HS-5 (cell line): Measurements from ENCODE around the gene USP19.

ENCODE experiments used
- DNase-seq: peaks from one replicate; pipeline ENCODE4 v3.0.0-alpha.2; 2012; ENCODE audit warnings: low read depth

USP19 gene

DNA sequence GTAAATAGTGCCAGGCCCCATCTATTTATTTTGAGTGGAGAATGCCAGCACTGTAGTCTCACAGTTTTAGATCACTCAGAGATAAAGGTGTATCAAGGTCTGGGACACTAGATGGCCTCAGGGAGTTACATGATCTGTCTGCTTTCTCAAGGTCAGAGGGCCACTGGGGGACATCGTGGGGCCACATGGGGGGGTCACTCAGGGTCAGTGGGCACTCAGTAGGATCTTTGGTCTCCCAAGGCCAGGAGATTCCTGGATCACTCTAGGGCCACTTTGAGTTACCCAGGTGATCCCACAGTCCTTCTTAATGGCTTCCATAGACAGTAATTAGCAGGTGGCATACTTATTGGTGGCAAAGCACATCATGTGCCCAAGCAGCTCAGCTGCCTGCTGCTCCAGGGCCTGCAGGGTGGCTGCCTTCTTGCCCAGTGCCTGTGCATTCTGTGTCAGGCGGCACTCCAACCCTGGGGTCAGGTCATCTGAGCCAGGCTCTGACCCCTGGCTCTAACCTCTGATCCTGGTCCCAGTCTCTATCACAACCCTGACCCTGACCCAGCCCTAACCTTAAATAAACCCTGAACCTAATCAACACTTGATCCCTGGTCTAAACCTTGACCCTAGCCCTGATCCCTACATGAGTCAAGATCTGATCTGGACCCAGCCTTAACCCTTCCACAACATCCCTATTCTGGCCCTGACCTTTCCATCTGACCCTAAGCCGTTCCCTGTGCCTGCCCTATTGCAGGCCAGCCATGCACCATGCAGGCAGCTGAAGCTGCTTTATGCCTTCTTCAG lies 14.0 kb upstream of the USP19 start:
- no peak for DNase-seq

DNA sequence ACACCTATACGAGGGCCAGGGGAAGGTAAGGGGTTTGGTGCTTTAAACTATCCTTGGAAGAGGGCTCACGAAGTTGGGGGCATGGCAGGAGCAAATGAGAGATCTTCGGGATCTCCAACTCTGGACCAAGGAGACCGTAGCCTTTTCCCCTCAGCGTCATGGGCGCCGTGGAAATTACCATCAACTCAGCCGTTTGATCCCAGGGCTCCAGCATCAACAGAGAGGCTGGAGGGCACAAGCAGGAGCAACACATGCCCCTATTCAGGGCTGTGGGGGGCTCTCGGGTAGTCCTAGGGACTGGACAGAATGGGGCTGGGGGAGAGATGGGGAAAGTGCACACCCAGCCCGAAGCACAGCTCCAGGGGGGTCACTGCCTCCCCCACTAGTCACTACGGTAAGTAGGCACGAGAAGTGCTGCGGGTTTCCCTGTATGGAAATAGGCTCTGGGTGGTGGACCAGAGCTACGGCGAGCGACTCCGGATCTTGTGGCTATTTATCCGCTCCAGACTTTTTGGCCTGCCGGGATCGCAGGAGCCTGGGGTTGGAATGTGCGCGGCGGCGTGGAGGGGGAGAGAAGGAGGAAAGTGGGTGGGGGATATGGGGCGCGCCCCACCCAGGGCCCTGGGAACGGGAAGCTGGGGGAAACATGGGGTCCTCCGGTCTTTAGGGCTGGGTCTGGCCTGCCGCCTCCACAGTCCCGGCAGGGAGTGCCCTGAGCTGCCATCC lies 12.8 kb upstream of the USP19 start:
- peak; percentile 63 for DNase-seq

DNA sequence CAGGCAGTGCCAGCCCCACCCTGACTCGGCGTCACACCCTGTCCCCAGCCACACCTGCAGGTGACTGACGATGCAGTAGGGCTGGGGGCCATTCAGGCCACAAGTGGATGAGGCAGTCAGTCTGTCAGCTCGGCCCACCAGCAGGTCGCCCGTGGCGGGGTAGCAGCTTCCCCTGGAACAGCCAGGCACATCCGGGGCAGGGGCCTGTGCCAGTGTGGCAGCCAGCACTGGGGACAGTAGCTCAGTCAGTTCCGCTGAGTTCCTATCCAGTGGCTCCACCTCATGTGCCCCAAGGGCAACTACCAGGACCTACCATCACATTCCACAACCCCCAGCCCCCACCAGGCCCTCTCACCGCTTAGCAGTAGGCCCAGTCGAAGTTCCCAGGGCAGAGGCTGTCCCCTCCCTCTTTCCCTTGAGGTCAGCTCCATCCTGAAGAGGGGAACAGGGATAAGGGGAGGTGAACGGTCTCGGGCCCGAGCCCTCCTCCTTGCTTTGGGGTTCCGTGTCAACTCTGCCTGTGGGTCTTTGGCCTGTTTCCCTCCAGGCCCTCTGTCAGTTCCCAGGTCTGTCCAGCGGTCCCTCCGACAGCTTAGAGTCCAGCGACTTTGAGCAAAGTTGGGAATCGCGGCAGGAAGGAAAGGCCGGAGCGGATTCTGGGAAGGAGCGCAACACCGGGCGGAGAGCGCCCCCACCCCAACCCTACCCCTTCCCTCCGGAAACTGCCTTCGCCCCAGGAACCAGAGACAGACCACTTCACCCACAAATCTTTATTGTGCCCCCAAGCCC lies 12.0 kb upstream of the USP19 start, which contains the start of gene LAMB2:
LAMB2 (minus strand) TSS at position 614 of the 789 bp plus-strand sequence; CDS start at position 431, 183 bp downstream.
- peak; percentile 47 for DNase-seq

DNA sequence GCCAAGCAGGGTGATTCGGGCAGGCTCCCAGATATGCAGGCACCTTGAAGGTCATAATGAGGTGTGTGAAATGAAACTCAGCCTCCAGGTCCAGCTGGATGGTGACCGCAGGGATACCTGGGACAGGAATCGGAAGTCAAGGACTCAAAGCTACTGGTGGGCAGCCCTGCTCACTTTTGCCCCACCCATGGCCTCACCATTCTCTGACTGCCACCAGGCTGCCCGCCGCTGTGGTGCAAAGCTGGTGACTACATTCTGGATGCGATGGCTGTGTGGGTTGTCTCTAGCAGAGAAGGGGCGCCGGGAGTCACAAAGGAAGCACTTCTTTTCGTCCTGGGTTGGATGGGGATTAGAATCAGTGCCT lies 11.4 kb upstream of the USP19 start:
- no peak for DNase-seq

DNA sequence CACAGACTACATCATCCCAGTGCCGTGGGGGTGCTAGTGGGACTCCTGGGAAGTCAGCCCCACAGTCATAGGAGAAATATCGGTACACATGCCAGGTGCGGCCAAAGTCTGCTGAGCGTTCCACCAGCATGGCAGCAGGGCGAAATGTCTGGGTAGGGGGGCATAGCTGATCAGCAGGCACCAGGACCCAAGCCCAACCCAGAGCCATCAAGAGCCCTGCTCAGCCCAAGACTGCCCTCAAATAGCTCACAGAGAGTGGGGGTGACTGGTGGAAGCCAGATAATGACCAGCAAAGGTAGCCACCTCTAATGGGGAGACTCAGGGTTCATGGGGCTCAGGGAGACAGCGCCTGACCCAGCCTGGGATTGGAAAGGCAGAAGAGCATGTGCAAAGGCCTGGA lies 11.0 kb upstream of the USP19 start:
- no peak for DNase-seq

DNA sequence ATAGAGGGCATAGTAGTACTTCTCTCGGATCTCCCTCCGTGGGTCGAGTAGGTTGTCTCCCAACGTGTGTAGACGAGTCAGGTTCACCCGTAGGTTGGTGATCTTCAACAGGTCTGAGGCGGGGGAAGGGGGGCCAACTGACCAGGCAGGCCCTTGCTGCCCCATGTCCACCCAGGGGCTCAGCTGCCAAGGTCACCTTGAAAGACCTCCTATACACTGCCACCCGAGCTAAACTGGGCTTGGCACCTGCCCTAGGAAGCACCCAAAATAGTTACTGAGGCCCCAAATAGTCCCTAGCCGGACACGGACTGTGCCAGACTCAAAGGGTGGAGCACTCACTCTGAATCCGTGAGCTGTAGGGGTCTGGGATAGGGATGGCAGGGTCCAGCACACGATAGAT lies 10.4 kb upstream of the USP19 start:
- no peak for DNase-seq

DNA sequence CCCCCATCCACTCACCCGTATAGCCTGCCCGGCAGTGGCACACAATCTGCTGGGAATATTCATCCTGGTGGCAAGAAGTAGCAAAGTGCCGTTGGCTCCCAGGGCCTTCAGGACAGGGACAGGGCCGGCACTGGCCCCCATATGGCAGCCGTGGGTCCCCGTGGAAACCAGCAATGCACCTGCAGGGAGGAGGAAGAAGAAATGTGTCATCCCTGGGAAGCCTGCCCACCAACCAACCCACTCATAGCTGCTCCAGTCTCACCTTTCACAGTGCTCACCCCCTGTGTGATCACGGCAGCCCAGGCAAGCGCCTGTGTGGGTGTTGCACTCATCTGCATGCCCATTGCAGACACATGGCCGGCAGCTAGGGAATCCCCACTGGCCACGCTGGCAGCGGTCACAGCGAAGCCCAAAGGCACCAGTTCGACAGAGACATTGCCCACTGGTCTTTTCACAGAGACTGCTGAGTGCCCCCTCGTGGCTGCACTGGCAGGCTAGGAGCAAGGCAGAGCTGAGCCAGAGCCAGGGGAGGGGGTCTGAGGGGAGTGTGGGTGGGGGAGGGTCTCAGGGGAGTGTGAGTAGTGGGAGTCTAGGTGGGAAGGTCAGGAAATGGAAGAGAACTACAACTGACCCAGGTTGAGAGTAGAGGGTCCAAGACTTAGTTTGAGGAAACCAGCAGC lies 4.5 kb upstream of the USP19 start:
- no peak for DNase-seq

DNA sequence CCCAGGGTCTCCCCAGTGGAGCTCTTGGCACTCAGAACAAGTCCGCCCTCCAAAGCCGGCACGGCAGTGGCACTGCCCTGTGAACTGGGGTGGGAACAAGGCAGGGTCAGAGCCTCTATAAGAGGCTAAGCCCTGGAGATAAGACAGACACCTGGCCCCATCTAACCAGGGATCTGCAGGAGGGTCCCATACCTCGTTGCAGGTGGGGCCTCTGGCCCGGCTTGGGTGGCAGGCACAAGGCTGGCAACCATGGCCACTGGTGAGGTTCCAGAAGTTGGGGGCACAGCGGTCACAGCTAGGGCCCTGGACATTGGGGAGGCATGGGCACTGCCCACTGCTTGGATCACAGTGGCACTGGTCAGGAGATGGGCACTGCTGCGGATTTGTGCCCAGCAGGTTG lies 3.6 kb upstream of the USP19 start:
- DNase-seq = no peak

DNA sequence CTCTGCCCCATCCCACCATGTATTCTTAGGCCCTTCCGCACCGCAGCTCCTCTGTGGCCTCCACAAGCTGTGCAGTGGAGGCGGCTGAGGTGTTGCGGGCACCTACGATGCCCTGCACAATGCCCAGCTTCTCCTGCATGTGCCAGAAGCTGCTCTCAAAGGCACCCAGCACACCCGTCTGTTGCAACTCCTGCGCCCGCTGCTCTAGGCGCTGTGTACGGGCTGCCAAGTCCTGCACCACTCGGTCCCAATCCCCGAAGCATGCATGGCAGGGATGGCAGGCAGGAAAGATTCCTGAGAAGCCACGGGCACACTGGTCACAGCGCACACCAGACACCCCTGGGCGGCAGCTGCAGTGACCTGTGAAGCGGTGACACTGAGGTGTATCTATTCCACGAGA lies 3.1 kb upstream of the USP19 start:
- no peak for DNase-seq

DNA sequence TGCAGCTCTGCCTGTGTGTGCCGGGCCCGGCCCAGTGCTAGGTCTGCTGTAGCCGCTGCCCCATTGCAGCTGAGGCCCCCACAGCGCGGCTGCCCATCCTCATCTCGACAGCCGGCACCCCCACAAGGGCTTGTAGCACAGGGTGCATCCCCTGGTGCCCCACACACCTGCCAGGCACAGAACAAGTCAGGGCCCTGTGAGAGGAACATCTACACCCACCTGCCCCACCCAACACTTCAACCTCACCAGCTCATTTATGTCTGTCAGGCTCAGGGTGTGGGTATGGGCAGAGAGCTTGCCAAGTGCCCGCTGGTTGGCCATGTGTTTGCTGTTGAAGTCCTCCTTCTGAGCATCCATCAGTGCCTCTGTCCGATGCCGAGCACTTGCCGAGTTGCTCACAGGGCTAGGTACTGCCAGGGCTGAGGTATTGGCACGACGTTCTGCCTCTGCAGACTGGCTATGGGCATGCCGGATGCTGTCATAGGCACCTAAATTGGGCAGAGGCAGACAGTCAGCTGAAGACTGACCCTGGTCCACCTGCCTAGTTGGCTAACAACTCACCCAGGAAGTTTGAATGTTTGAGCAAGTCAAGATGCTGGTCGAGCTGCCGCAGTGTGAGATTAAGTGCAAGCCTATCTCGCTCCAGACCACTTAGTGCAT lies 2.4 kb upstream of the USP19 start:
- no peak for DNase-seq

DNA sequence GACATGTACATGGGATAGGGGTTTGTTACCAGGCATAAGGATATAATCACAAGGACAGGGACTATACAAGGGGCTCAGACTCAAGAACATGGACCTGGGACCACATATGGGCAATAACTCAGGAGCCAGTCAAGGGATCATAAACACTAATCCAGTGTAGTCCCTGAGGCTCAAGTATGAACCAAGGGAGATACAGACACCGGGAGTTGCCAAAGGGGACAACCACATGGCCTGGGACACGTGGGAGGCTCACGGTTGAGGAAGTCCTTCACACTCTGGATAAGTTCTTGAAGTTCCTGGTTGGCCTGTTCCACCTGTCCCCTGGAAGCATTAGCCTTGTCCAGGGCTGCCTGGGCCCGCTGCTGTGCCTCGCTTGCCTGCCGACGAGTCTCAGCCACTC lies 1.8 kb upstream of the USP19 start:
- DNase-seq = no peak

DNA sequence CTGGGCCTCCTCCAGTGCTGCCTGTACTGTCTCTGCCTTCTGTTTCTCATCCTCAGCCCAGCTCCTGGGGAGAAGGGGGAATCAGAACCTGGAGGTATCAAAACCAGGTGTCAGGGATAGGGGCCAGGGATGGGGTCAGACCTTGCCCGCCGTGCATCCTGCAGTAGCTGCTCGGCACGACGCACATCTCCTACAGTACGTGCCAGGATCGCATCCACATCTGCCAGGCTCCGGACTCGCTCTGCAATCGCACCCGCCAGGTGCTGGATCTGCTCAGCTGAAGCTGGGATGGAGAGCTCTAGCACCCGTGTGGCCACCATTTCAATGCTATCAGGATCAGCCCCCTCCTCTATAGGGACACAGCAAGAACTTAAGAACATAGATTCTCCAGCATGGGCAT lies 1.4 kb upstream of the USP19 start:
- no peak for DNase-seq

DNA sequence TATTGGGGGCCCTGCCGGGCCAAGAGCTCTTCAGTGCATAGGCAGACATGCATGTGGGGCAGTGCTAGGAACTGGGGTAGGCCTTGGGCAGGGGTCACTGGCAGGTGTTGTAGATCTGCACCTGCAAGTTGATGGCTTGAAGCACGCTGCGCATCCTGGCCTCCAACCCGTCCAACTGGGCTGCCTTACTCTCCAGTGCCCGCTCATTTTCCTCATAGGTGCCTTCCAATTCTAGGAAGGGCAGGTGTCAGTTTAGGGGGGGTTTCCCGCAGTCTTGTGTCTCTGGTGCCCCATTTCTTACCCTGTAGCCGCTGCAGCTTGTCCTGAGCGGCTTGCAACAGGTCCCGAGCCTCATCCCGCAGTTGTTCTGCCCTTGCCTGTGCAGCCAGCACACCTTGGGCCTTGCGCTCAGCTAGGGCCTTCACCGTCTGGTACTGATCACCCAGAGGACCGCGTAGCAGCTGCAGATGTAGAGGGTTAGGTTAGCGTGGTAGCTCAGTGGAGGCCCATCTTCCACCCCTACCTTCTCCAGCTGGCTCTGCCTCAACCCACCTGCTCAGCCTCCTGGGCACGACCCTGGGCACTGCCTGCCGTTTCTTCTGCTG lies 611 bp upstream of the USP19 start:
- no peak for DNase-seq

DNA sequence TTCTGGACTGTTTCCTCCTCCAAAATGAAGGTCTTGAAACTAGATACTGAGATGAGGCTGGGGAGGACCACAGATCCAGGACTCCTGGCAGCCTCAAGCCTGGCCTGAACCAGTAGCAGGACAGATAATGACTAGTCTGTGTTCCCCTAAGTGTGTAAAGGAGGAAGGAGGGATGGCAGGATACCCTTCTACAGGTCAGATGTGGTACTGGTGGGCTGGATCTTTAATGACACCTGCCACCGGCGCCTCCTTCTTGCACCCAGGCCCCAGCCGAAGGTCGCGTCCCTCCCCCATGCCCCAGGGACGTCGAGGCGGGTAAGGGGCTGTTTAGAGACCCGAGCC lies 556 bp downstream of the USP19 start:
- DNase-seq = no peak

DNA sequence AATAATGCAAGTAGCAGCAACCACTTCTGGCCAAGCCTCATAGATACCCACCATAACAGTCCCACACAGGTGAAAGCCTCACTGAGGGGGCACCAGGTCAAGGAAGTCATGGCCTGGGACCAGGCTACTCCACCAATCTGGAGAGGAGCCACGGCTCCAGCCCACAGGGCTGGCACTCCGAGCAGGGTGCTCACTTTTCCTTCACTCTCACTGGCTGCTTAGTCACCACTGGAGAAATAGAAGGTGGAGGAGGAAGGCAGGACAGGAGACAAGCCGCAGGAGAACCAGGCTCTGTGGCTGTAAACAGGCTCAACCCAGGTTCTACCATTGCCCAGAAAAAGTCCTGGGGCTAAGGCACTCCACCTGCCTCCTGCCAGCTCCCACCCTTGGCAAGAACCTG lies 1.2 kb downstream of the USP19 start:
- DNase-seq = no peak

DNA sequence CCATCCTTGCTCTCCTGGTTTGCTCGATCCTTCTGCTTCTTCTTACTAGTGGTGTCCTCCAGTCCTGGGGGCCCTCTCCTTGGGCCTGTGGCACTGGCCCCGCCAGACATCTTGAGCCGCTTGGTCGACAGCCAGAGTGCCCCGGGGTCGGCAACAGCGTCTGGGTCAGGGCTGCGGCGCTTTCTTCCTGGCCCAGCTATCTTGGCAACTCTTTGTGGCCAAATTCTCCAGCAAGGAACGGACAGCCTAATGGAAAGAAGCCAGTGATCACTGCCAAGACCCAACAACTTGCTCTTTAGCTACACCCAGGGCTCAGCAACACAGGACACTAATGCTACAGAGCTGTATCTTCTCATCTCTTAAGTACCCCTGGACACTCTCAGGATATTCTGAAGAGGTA lies 1.6 kb downstream of the USP19 start:
- no peak for DNase-seq

DNA sequence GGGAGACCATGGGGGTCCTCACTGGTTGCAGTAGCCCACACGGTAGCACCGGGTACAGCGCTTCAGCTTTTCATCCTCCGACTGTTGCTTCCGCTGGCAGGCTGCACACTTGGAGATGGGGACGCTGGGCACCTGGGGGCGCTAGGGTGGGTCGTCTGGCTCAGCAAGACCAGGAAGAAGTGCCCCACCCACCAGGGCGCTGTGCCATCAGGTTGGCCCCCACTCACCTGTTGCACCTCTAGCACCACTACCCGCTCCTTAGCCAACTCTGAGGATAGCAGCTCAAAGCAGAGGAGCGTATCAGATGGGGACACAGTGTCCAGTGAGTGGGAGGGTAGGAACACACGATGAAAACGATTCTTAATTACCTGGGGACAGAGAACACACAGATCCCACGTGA lies 8.4 kb downstream of the USP19 start:
- DNase-seq = no peak

DNA sequence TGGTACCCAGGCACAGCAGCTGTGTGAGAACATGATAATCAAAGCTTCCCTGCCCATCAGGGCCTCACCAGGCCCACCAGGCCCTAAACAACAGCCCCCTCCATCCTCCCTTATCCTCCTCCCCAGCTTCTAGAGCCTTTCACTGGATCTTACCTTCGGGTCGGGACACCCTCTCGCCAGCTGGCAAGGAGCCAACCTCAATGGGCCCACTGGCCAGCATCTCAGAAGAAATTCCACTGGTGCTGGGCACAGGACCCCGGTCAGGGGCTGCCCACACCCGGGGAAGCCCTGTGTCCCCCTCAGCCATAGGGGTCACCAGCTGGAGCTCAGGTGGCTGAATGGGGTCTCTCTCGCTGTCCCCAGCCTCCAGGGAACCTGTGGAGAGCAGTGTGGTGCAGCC lies 9.3 kb downstream of the USP19 start:
- no peak for DNase-seq

DNA sequence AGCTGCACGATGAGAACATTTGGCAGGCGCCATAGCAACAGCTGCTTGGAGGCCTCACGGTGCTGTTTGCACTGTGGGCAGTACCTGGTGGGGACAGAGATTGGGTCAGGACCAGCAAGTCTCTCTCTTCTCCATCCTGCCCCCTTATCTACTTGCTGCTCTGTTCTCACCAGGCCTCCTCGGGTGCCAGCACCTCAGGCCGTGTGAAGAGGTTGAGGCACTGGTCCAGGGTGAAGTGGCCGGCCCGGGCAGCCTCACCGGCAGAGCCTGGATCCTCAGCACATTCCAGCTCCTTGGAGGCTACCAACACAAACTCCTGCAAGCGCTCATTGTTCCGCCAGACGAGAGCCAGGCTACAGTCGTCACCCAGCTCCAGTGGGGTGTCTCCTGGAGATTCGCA lies 9.8 kb downstream of the USP19 start:
- no peak for DNase-seq

DNA sequence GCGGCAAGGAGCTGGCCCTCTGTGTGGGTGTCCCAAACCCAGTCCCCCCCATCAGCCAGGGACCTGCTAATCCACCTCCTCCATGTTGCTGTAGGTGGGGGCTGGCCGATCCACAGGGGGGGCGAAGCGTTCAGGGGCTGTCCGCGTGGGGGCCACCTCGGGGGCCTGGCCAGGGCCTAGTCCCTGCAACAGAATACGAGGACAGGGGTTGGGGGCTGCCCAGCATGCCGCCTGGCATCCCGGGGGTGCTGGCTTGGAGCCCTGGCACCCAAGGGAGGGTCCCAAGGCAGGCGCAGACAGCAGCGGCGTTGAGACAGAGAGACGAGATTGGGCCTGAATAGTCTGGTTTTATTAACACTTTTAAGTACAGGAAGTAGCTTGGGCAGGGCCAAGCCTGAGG lies 12.3 kb downstream of the USP19 start:
- DNase-seq = no peak
